ENCODE measurements around the gene COA1.
"Not testable (repeated sequence)": the region's sequence is repeated elsewhere in the genome, so short reads cannot be mapped to it uniquely, and the experiment has no call there.

GRCh38 chr7:43596426-43596825 is 132.9 kb downstream of the COA1 start:
- TF ChIP-seq EZH2 (IDR thresholded peaks at IDR 0.05; ENCODE audit: borderline replicate concordance, insufficient read depth, low read depth, low read length, poor library complexity, severe bottlenecking); CTCF (IDR thresholded peaks at IDR 0.05): not testable (repeated sequence)
